ENCODE results near the gene PCDHA6. TPM values are rescaled to one million over a fixed set of nuclear protein-coding genes. Genes with fewer than 3 reads are reported as not detected.
"Not testable (repeated sequence)": the region's sequence is repeated elsewhere in the genome, so short reads cannot be mapped to it uniquely, and the experiment has no call there.

The PCDHA6 gene
- total RNA-seq, 1 donor from 2014 or later, result 20.2 TPM

DNA sequence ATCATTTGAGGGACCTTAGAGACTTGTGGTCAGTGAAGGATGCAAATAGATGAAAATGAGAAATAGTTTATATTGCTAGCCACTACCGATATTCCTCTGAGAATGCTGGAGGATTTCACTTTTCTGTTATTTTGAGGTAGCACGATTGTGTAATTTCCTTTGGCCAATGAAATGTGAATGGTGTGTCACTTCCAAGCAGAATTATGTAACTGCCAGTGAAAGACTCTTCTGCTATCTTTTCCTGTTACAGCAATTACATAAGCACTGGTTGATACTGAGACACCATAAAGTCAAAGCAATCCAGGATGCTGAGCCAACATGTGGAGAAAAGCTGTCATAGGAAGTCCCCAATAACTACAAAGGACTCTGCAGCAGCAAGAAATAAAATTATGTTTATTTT is 36.7 kb upstream of the PCDHA6 start:
- H3K36me3 Mint-ChIP-seq (ENCODE audit: unreplicated experiment), result no peaks in the 10 kb centered on the region
- H3K4me3 Mint-ChIP-seq (ENCODE audit: unreplicated experiment), result no peak overlapping the region
- DNase-seq (ENCODE audit: extremely low spot score, unreplicated experiment), result no peak
- TF ChIP-seq, protein P1, sequence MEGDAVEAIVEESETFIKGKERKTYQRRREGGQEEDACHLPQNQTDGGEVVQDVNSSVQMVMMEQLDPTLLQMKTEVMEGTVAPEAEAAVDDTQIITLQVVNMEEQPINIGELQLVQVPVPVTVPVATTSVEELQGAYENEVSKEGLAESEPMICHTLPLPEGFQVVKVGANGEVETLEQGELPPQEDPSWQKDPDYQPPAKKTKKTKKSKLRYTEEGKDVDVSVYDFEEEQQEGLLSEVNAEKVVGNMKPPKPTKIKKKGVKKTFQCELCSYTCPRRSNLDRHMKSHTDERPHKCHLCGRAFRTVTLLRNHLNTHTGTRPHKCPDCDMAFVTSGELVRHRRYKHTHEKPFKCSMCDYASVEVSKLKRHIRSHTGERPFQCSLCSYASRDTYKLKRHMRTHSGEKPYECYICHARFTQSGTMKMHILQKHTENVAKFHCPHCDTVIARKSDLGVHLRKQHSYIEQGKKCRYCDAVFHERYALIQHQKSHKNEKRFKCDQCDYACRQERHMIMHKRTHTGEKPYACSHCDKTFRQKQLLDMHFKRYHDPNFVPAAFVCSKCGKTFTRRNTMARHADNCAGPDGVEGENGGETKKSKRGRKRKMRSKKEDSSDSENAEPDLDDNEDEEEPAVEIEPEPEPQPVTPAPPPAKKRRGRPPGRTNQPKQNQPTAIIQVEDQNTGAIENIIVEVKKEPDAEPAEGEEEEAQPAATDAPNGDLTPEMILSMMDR (IDR thresholded peaks at IDR 0.05), result no peak
- no peaks in the 10 kb centered on the region for H3K27me3 Mint-ChIP-seq (ENCODE audit: unreplicated experiment)
- no peak overlapping the region for H3K27ac Mint-ChIP-seq (ENCODE audit: unreplicated experiment)
- peaks cover 38% of the 10 kb centered on the region for H3K9me3 Mint-ChIP-seq (ENCODE audit: unreplicated experiment)
- H3K4me1 Mint-ChIP-seq (ENCODE audit: unreplicated experiment), result no peaks in the 10 kb centered on the region

- H3K27me3 Mint-ChIP-seq (ENCODE audit: unreplicated experiment), result no peaks in the 10 kb centered on the region
- H3K9me3 Mint-ChIP-seq (ENCODE audit: unreplicated experiment), result peaks cover 36% of the 10 kb centered on the region
- no peak for DNase-seq (ENCODE audit: extremely low spot score, unreplicated experiment)
- H3K36me3 Mint-ChIP-seq (ENCODE audit: unreplicated experiment), result peaks cover 4% of the 10 kb centered on the region
- H3K4me3 Mint-ChIP-seq (ENCODE audit: unreplicated experiment), result peak within 1 kb of the TSS; percentile 63
- TF ChIP-seq, protein P1 (IDR thresholded peaks at IDR 0.05), result peak; percentile 25
- H3K27ac Mint-ChIP-seq (ENCODE audit: unreplicated experiment), result no peak within 1 kb of the TSS
- H3K4me1 Mint-ChIP-seq (ENCODE audit: unreplicated experiment), result no peaks in the 10 kb centered on the region
Measured at GRCh38 chr5:140794595-140795258, 33.0 kb upstream of the PCDHA6 start, which contains the start of gene PCDHA2. PCDHA2 (plus strand) TSS chr5:140794852.

GRCh38 chr5:140795259-140795641 is 32.5 kb upstream of the PCDHA6 start:
- TF ChIP-seq, protein P1 (IDR thresholded peaks at IDR 0.05), result peak; percentile 31
- DNase-seq (ENCODE audit: extremely low spot score, unreplicated experiment), result no peak
- Mint-ChIP-seq H3K36me3 (ENCODE audit: unreplicated experiment) (peaks cover 5% of the 10 kb centered on the region), H3K27ac (ENCODE audit: unreplicated experiment) (no peak overlapping the region), H3K4me1 (ENCODE audit: unreplicated experiment) (no peaks in the 10 kb centered on the region), H3K9me3 (ENCODE audit: unreplicated experiment) (peaks cover 38% of the 10 kb centered on the region), H3K4me3 (ENCODE audit: unreplicated experiment) (peak overlapping the region; percentile 63), H3K27me3 (ENCODE audit: unreplicated experiment) (no peaks in the 10 kb centered on the region)

DNA sequence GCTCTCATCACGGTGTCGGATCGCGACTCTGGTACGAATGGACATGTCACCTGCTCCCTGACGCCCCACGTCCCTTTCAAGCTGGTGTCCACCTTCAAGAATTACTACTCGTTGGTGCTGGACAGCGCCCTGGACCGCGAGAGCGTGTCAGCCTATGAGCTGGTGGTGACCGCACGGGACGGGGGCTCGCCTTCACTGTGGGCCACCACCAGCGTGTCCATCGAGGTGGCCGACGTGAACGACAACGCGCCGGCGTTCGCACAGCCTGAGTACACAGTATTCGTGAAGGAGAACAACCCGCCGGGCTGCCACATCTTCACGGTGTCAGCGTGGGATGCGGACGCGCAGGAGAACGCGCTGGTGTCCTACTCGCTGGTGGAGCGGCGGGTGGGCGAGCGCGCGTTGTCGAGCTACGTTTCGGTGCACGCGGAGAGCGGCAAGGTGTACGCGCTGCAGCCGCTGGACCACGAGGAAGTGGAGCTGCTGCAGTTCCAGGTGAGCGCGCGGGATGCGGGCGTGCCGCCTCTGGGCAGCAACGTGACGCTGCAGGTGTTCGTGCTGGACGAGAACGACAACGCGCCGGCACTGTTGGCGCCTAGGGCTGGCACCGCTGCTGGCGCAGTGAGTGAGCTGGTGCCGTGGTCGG is 31.6 kb upstream of the PCDHA6 start:
- H3K36me3 Mint-ChIP-seq (ENCODE audit: unreplicated experiment); H3K27ac Mint-ChIP-seq (ENCODE audit: unreplicated experiment); H3K27me3 Mint-ChIP-seq (ENCODE audit: unreplicated experiment); H3K4me1 Mint-ChIP-seq (ENCODE audit: unreplicated experiment); H3K4me3 Mint-ChIP-seq (ENCODE audit: unreplicated experiment): not testable (repeated sequence)
- H3K9me3 Mint-ChIP-seq (ENCODE audit: unreplicated experiment), result peaks cover 39% of the 10 kb centered on the region
- DNase-seq (ENCODE audit: extremely low spot score, unreplicated experiment), result peak; percentile 84

DNA sequence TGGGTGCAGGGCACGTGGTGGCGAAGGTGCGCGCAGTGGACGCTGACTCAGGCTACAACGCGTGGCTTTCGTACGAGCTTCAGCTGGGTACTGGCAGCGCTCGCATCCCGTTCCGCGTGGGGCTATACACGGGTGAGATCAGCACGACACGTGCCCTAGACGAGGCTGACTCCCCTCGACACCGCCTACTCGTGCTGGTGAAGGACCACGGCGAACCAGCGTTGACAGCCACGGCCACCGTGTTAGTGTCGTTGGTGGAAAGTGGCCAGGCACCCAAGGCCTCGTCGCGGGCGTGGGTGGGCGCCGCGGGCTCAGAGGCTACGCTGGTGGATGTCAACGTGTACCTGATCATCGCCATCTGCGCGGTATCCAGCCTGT is 31.1 kb upstream of the PCDHA6 start:
- Mint-ChIP-seq H3K4me1 (ENCODE audit: unreplicated experiment) (no peaks in the 10 kb centered on the region), H3K27me3 (ENCODE audit: unreplicated experiment) (no peaks in the 10 kb centered on the region), H3K4me3 (ENCODE audit: unreplicated experiment) (no peak overlapping the region), H3K27ac (ENCODE audit: unreplicated experiment) (no peak overlapping the region), H3K9me3 (ENCODE audit: unreplicated experiment) (peaks cover 34% of the 10 kb centered on the region), H3K36me3 (ENCODE audit: unreplicated experiment) (peaks cover 5% of the 10 kb centered on the region)
- DNase-seq (ENCODE audit: extremely low spot score, unreplicated experiment), result no peak
- TF ChIP-seq, protein P1 (IDR thresholded peaks at IDR 0.05), result no peak
